ENCODE measurements around the gene NR3C1. TPM values are rescaled to one million over a fixed set of nuclear protein-coding genes. Genes with fewer than 3 reads are reported as not detected.

NR3C1 gene
- total and polyA plus RNA-seq, 2 of the 4 experiments (the other 2 are of a cell fraction) = 13.7 to 77.4 TPM

DNA sequence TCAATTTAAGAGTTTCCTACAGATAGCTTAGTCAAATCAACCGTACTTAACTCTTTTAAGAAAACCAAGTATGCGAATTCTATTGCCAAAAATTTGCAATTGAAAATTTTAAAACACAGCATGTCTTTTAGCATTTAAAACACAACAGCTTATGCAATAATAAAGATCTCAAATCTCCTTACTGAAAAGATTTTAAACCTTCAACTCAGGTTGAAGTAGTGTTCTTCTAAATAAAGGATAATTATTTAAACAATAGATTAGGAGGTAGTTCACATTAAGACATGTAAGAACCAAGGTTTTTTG, 5.5 kb downstream of the NR3C1 start:
- DNase-seq = no peak
- ChIA-PET CTCF (no interaction called here), POLR2A (ENCODE audit: unreplicated experiment) (no interaction called here)
- Histone ChIP-seq H3K27ac (ENCODE audit: insufficient read depth, low read length) (no peak overlapping the region), H3K4me3 (ENCODE audit: insufficient read depth, low read depth, low read length) (peak overlapping the region; percentile 11; the same call in 1 of the 2 replicates), H2BK5ac (ENCODE audit: low read depth, low read length, poor library complexity, severe bottlenecking) (peak overlapping the region; percentile 32), H2BK20ac (ENCODE audit: low read depth, low read length) (no peak overlapping the region), H3K9ac (ENCODE audit: low read depth, low read length) (no peak overlapping the region), H3K14ac (replicated peaks; ENCODE audit: low read depth, low read length) (no peak overlapping the region), H2AK5ac (ENCODE audit: low read depth, low read length) (no peak overlapping the region), H3K79me1 (ENCODE audit: low read depth in 1 of 2, low read length in 2 of 2) (peaks cover 0 to 27% of the 10 kb centered on the region in 2 experiments; a peak in 2 of 4 replicates), H4K20me1 (ENCODE audit: insufficient read depth, low read length) (peaks cover 60% of the 10 kb centered on the region; the same call in 1 of the 2 replicates), H3K18ac (ENCODE audit: low read depth, low read length) (no peak overlapping the region), H3K4ac (ENCODE audit: low read depth, low read length) (no peak overlapping the region), H4K5ac (ENCODE audit: low read depth, low read length) (no peak overlapping the region), H3K56ac (ENCODE audit: extremely low read depth, insufficient read depth, low read length) (no peak overlapping the region), H4K8ac (ENCODE audit: low read depth in 2 of 2, low read length in 2 of 2) (no peak overlapping the region), H2AFZ (replicated peaks; ENCODE audit: low read length, poor library complexity) (no peak overlapping the region), H2BK15ac (ENCODE audit: low read depth, low read length) (no peak overlapping the region), H3K4me2 (ENCODE audit: low read depth, low read length) (peak overlapping the region; percentile 85), H3K27me3 (ENCODE audit: control insufficient read depth, insufficient read depth, low read length) (no peaks in the 10 kb centered on the region), H3K9me3 (ENCODE audit: control insufficient read depth, insufficient read depth, low read length) (no peaks in the 10 kb centered on the region), H2BK120ac (ENCODE audit: low read depth, low read length) (no peak overlapping the region), H3K23ac (ENCODE audit: low read depth, low read length) (no peak overlapping the region), H4K91ac (ENCODE audit: insufficient read depth, low read depth, low read length) (no peak overlapping the region), H3K4me1 (ENCODE audit: control insufficient read depth, insufficient read depth, low read length) (peaks cover 4% of the 10 kb centered on the region), H3K36me3 (ENCODE audit: control insufficient read depth, insufficient read depth, low read length) (peaks cover 9% of the 10 kb centered on the region), H3K9me1 (ENCODE audit: insufficient read depth, low read length) (no peaks in the 10 kb centered on the region), H2AK9ac (replicated peaks; ENCODE audit: low read depth, low read length, poor library complexity) (no peak overlapping the region)
- WGBS, 2 experiments (ENCODE audit: extremely low coverage in 2 of 2, insufficient read length in 1 of 2) = no CpG with 5 or more reads among the region's 2 CpGs
- BruUV-seq (replicated peaks) = no TSS peak
- dilution Hi-C loops (cut with HindIII; ENCODE audit: low sequenced_read_pairs, unreplicated experiment) (no loop called here), in situ Hi-C loops (cut with MboI; ENCODE audit: low sequenced_read_pairs) (no loop called here), intact Hi-C loops (cut with micrococcal nuclease) (loop anchor here (5.0 kb wide), 1 partner anchor 41 kb away; no protein-coding TSS in a partner anchor)
- no peak for ATAC-seq (ENCODE audit: low read depth)
- TF ChIP-seq, protein P1, sequence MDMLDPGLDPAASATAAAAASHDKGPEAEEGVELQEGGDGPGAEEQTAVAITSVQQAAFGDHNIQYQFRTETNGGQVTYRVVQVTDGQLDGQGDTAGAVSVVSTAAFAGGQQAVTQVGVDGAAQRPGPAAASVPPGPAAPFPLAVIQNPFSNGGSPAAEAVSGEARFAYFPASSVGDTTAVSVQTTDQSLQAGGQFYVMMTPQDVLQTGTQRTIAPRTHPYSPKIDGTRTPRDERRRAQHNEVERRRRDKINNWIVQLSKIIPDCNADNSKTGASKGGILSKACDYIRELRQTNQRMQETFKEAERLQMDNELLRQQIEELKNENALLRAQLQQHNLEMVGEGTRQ (IDR thresholded peaks at IDR 0.05; ENCODE audit: low read depth, low read length) = no peak
- TF ChIP-seq RFX5 (IDR thresholded peaks at IDR 0.05; ENCODE audit: low read depth, low read length) = no peak
- TF ChIP-seq MAZ (IDR thresholded peaks at IDR 0.05; ENCODE audit: borderline replicate concordance, low read depth, low read length) = no peak
